Measurements from ENCODE around the gene ANK2. TPM values are rescaled to one million over a fixed set of nuclear protein-coding genes. Genes with fewer than 3 reads are reported as not detected.

ANK2 gene
- total RNA-seq, 2 donors from 2014 or later, result 0.87 to 1.1 TPM

DNA sequence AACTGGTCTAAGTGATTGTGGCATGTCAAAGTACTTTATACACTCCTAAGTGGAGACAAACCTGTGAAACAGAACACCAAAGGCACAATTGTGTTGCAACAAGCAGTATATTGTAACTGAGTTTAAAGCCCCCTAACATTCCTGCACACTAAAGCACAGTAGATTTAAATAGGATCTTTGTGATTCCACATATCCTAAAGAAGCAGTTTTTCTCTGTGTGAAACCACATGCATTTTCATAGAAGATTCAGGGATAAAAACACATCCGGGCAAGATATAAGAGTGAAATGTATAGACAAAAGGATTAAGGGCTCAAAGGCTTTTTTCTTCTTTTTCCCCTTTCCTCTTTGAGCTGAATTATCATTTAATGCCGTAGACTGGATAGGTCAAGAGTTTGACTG, 82.2 kb downstream of the ANK2 start:
- no peak for ATAC-seq (replicated peaks)
- H3K27me3 Mint-ChIP-seq, result peaks cover 11% of the 10 kb centered on the region
- no peaks in the 10 kb centered on the region for H3K4me1 Mint-ChIP-seq
- H3K27ac Mint-ChIP-seq, result no peak overlapping the region
- no peaks in the 10 kb centered on the region for H3K36me3 Mint-ChIP-seq (ENCODE audit: low read depth)
- no peak overlapping the region for H3K4me3 Mint-ChIP-seq
- H3K9me3 Mint-ChIP-seq, result no peaks in the 10 kb centered on the region

DNA sequence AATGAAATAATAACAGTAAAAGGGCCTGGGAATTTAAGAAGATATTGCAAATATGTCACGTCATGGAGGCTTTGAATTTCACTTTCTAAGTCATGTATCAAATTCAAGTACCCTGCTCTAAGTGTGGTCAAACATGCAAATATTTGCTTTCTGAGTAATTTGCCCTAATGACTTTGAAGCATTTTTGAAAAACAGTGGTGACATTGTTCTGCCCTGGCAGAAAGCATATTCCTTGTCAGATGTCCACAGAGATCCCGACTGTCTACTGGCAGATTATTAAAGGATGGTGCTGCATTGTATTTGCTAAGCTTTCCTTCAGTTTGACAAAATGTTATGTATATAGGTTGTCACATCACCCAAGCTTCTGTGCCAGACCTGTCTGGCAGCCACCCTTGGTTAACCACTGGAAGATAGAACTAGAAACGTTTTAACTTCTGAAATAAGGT, 92.5 kb downstream of the ANK2 start:
- Mint-ChIP-seq H3K4me3 (no peak overlapping the region), H3K27ac (no peak overlapping the region), H3K36me3 (ENCODE audit: low read depth) (no peaks in the 10 kb centered on the region), H3K4me1 (peaks cover 3% of the 10 kb centered on the region), H3K9me3 (no peaks in the 10 kb centered on the region), H3K27me3 (peaks cover 5% of the 10 kb centered on the region)
- ATAC-seq (replicated peaks), result no peak

DNA sequence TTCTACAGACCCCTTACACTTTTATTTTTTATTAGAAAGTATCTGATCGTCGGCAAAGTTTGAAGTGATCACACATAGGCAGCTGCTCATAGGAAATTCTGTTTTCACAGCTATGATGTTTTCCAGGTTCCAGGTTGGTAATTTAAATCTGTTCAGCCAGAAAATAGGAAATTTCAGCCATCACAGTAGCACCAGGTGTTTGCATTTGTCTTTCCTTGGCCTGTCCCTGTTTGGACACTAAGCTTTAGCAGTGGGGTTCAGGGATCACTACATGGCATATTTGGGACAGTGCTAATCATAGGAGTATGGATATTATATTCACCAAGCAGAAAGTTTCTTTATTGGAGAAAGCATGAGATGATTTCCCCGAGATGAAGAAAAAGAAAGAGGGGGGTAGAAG, 92.9 kb downstream of the ANK2 start:
- Mint-ChIP-seq H3K4me3 (no peak overlapping the region), H3K36me3 (ENCODE audit: low read depth) (no peaks in the 10 kb centered on the region), H3K4me1 (peaks cover 4% of the 10 kb centered on the region), H3K27ac (no peak overlapping the region), H3K27me3 (peaks cover 5% of the 10 kb centered on the region), H3K9me3 (no peaks in the 10 kb centered on the region)
- ATAC-seq (replicated peaks), result no peak

DNA sequence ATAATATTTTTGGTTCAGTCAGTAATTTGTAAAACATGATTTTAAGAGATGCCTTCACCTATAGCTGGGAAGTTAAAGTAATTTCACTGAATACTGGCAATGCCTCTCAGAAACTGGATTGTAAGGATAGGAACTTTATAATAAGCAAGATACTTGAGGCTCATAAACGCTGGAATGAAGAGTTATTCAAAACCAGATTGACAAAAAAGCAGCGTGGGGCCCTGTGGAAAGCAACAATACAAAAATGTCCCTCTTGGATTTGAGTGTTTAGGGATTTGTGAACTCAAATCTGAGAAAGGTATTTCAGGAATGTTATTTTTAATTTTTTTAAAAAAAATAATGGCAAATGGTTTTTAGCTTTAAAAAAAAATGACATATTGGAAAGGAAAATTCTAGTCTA, 94.6 kb downstream of the ANK2 start:
- Mint-ChIP-seq H3K27me3 (peaks cover 5% of the 10 kb centered on the region), H3K9me3 (no peaks in the 10 kb centered on the region), H3K27ac (no peak overlapping the region), H3K4me1 (peaks cover 4% of the 10 kb centered on the region), H3K4me3 (no peak overlapping the region), H3K36me3 (ENCODE audit: low read depth) (no peaks in the 10 kb centered on the region)
- ATAC-seq (replicated peaks), result no peak

DNA sequence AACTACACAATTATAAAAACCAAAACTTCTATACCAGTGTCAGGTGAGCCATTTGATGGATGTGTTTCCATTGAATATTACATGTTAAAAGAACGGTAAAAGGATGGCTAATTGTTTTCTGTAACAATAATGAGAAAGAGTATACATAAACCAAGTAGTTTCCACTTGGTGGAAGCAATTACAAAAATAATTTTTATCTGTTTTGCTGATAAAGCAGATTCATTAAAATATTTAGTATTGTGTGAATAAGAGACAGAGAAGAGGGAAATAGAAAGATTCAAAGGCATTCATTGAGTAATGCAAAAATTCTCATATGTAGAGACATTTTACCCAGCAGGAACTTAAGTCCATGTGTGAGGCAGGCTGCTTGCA, 95.7 kb downstream of the ANK2 start:
- Mint-ChIP-seq H3K27me3 (peaks cover 5% of the 10 kb centered on the region), H3K27ac (no peak overlapping the region), H3K36me3 (ENCODE audit: low read depth) (no peaks in the 10 kb centered on the region), H3K4me3 (no peak overlapping the region), H3K9me3 (no peaks in the 10 kb centered on the region), H3K4me1 (peaks cover 4% of the 10 kb centered on the region)
- no peak for ATAC-seq (replicated peaks)

DNA sequence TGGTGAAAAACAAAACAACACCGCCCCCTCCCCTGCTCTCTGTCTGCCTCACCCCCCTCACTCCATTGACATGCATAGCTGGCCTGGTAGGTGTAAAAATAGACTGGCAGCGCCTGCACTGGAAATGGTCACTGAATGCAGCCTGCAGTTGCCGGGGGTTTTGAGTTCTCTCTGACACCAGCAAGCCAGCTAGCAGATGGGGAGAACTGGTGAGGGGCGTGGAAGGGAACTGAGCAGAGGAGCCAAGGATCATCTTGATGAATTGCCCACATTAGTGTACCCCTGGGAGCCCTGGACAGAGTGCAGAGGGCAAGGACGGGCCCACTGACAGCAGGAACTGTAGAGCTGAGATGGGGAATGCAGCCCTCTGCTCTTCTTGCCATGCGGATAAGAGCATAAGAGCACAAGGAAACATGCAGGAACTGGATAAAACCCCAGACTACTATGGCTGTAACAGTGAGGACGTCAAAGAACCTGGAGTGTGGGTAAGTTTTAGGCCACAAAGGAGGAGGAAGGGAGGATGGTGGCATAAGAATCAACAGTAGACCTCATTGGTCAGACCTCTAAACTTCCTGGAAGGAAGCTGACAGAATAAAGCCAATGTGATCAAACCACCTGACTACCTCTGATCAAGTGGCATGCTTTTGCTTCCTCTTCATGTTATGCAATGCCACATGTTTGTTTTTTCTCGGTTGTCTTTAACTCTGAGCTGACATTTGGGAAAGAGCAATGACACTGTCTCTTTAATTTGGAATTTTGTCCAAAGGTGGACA, 96.3 kb downstream of the ANK2 start:
- Mint-ChIP-seq H3K27me3 (peaks cover 5% of the 10 kb centered on the region), H3K4me1 (peaks cover 4% of the 10 kb centered on the region), H3K27ac (no peak overlapping the region), H3K4me3 (no peak overlapping the region), H3K36me3 (ENCODE audit: low read depth) (no peaks in the 10 kb centered on the region), H3K9me3 (peaks cover 4% of the 10 kb centered on the region)
- ATAC-seq (replicated peaks), result no peak

DNA sequence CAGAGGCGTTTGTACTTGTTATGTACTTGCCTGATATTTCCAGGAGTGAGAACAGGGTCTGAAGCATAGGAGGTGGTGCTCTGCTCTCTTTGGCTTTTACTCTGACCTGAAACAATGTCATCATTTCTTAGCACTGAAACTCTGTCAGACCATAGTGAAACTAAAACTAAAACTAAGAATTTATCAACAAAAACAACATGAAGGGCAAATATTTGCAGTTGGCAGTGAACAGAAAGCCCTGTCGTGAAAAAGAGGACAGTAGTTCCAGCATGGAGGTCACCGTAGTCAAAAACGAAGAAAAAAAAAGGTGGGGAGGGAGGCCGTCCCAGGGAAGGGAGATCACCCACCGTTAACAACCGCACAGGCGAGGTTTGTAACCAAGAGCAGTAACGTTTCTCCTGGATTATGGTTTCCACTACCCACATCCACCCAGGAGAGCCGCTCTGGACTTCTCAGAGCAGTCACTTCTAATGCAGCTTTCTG, 97.5 kb downstream of the ANK2 start:
- peak; percentile 84 for ATAC-seq (replicated peaks)
- Mint-ChIP-seq H3K9me3 (peaks cover 4% of the 10 kb centered on the region), H3K36me3 (ENCODE audit: low read depth) (no peaks in the 10 kb centered on the region), H3K27ac (peak overlapping the region; percentile 68), H3K27me3 (peaks cover 5% of the 10 kb centered on the region), H3K4me3 (peak overlapping the region; percentile 60), H3K4me1 (peaks cover 4% of the 10 kb centered on the region)

DNA sequence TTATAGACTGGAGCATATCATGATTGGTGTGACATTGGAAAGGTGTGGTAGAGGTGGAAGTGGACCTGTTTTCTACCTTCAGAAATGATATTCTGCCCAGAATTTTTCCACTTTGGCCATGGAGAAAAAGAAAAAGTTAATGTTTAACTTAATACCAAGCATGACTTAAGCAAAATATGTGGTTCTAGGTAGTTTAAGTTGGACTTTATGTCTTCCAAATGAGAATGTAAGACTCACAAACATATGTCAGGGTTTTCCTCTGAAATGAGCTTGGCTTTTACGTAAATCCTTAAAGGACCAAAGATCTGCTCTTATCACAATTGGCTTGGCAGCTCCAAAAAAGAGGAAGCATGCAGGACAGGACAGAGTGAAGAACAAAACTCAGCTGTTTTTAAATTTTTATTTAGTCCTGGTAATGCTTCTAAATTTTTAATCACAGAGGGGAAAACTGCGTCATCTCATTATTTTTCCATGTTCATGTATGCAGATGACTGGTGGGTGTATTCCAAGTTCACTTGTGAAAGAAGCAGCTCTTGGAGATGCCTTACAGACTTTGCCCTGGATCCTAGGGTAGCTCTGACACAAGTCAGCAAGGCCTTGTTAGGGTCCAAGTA, 98.2 kb downstream of the ANK2 start:
- H3K4me1 Mint-ChIP-seq, result peaks cover 4% of the 10 kb centered on the region
- H3K27me3 Mint-ChIP-seq, result peaks cover 5% of the 10 kb centered on the region
- no peak overlapping the region for H3K4me3 Mint-ChIP-seq
- no peak overlapping the region for H3K27ac Mint-ChIP-seq
- H3K9me3 Mint-ChIP-seq, result peaks cover 4% of the 10 kb centered on the region
- ATAC-seq (replicated peaks), result no peak
- H3K36me3 Mint-ChIP-seq (ENCODE audit: low read depth), result no peaks in the 10 kb centered on the region

DNA sequence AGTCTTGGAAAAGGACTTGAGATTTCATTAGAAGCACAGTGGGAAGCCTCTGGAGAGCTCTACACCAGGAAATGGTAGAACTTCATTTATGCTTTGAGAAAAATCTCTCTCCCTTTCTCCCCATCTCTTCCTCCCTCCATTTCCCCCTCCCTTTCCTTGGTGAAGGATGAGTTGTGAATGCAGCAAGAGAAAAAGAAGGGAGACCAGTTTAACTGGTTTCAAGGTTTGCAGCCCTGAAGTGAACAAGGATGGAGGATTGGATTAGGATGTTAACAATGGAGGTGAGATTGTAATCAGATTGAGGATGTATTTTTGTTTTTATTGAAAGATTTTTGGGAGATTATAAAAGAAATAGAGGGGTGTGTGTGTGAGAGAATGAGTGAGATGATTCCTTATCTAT, 99.5 kb downstream of the ANK2 start:
- Mint-ChIP-seq H3K9me3 (peaks cover 4% of the 10 kb centered on the region), H3K27ac (no peak overlapping the region), H3K4me1 (peaks cover 4% of the 10 kb centered on the region), H3K27me3 (no peaks in the 10 kb centered on the region), H3K4me3 (no peak overlapping the region), H3K36me3 (ENCODE audit: low read depth) (no peaks in the 10 kb centered on the region)
- no peak for ATAC-seq (replicated peaks)

DNA sequence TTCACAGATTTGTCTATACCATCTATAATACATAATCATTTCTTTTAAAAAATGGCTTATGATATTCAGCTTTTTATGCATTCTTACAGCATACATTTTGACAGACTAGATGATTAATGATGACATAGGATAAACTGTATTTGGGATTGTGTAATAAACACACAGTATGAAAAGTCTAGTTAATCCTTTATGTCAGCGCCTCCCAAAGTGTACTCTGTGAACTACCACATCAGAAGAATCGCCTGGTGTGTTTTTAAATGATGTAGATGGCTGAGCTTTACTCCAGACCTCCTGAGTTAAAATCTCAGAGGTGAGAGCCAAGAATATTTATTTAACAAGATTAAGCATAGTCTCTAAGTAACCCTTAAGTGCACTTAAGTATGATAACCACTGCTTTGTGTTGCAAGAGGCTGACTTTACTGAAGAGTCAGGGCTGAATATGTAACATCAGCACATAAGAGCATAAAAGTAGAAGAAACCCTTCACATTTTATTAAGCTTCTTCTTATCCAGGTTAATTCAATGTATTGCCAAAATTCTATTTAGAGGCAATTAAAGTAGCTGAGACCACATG, 104.2 kb downstream of the ANK2 start:
- H3K27me3 Mint-ChIP-seq, result peaks cover 3% of the 10 kb centered on the region
- H3K4me1 Mint-ChIP-seq, result no peaks in the 10 kb centered on the region
- peaks cover 4% of the 10 kb centered on the region for H3K9me3 Mint-ChIP-seq
- H3K36me3 Mint-ChIP-seq (ENCODE audit: low read depth), result no peaks in the 10 kb centered on the region
- no peak for ATAC-seq (replicated peaks)
- no peak overlapping the region for H3K4me3 Mint-ChIP-seq
- no peak overlapping the region for H3K27ac Mint-ChIP-seq

DNA sequence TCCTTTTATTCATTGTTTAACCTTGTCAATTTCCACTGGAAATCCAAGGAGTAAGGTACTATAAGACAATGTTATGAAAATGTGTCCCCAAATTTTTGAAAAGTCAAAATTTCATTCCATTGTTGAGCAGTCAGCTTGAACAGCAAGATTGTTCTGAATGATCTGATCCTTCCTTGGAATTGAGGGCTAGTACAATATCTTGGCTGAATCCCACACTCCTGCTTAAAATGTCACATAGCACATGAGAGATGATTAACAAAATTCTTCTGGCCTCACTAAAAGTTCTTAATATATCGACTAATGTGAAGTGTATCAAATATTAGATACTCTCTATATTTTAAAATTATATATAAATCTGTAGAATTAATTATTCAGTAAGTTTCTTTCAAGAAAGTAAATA, 104.8 kb downstream of the ANK2 start:
- H3K36me3 Mint-ChIP-seq (ENCODE audit: low read depth), result no peaks in the 10 kb centered on the region
- peaks cover 4% of the 10 kb centered on the region for H3K9me3 Mint-ChIP-seq
- peaks cover 3% of the 10 kb centered on the region for H3K27me3 Mint-ChIP-seq
- ATAC-seq (replicated peaks), result no peak
- H3K4me1 Mint-ChIP-seq, result no peaks in the 10 kb centered on the region
- H3K4me3 Mint-ChIP-seq, result no peak overlapping the region
- no peak overlapping the region for H3K27ac Mint-ChIP-seq

DNA sequence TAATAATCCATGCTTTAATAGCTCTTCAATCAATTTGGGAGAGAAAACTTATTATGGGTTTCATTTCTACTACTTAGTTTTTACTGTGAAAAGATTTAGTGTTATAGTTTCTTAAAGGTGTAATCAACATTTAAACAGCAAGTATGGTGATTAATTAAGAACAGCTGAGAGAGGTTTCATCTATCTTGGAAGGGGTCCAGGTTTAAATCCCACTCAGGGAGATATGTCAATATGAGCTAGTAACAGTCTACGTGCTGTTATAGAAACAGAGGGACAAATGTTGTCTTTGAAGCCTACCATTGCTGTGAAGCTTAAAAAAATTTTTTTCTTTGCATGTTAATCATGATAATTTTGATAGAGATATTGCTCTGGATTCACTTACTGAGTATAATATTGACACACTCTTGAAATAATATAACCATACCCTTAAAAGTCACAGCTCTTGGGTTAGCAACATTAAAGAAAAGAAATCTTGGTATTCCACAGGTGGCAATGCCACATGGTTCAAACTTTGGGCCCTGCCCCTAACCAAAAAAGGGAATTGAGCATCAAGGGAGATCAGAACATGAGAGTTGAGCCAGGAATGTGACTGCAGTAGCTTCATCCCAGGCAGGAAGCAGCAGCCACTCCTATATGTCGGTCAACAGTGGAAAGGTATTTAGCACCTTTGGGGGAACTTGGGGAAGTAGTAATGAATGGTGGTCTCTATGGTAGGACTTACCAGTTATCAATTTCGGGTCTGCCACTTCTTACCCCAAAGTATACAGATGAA, 107.8 kb downstream of the ANK2 start:
- Mint-ChIP-seq H3K27ac (no peak overlapping the region), H3K36me3 (ENCODE audit: low read depth) (no peaks in the 10 kb centered on the region), H3K4me3 (no peak overlapping the region), H3K9me3 (no peaks in the 10 kb centered on the region), H3K27me3 (peaks cover 4% of the 10 kb centered on the region), H3K4me1 (no peaks in the 10 kb centered on the region)
- ATAC-seq (replicated peaks), result no peak

DNA sequence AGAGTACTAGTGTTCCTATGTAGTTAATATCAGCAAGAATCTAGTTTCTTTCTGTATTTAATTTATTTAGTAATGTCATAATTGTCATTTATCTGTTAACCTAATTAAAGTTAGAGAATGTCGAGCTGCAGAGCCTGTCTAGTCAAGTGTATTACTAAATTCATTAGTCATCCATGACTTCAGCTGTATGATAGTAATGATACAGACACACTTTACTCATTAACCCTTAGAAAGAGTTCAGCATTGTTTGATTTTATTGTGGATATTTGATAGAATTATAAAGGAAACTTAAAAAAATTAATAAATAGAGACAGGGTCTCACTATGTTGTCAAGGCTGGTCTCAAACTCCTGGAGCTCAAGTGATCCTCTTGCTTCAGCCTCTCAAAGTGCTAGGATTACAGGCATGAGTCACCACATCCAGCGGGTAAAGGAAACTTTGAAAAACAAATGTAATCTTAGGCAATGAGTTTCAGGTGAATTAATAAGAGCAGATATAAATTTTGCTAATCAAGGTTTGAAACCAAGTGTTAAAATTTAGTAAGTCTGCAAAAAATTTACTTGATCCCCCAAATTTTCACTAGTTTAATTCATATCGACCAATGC, 110.6 kb downstream of the ANK2 start:
- no peaks in the 10 kb centered on the region for H3K36me3 Mint-ChIP-seq (ENCODE audit: low read depth)
- no peak for ATAC-seq (replicated peaks)
- H3K9me3 Mint-ChIP-seq, result no peaks in the 10 kb centered on the region
- H3K4me3 Mint-ChIP-seq, result no peak overlapping the region
- H3K4me1 Mint-ChIP-seq, result no peaks in the 10 kb centered on the region
- no peak overlapping the region for H3K27ac Mint-ChIP-seq
- peaks cover 3% of the 10 kb centered on the region for H3K27me3 Mint-ChIP-seq

DNA sequence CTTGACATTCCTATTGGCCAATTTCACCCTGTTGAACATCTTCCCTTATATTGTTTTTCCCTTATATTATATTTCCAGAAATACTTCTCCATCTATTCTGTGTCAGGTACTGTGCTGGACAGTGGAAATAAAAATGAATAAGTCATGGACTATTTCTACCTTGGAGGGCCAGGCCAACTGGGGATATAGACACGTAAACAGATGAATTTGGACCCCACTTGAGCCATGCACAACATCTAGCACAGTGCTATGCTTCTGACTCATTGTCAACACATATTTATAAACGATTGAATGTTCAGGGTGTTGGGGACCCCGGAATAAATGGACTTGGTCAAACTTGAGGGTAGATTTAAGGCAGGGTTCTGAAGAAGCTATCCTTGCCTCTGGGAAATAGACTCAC, 111.1 kb downstream of the ANK2 start:
- Mint-ChIP-seq H3K27me3 (peaks cover 3% of the 10 kb centered on the region), H3K9me3 (no peaks in the 10 kb centered on the region), H3K27ac (no peak overlapping the region), H3K36me3 (ENCODE audit: low read depth) (no peaks in the 10 kb centered on the region), H3K4me3 (no peak overlapping the region), H3K4me1 (no peaks in the 10 kb centered on the region)
- no peak for ATAC-seq (replicated peaks)

Measured in activated T-helper 17 cell treated with anti-CD3 and anti-CD28 coated beads, Interleukin-2, amount 50 U/mL, for 72 hours (primary cell).